GM23248 (cell line): ENCODE measurements around the gene ABCA8. TPM values are rescaled to one million over a fixed set of nuclear protein-coding genes. Genes with fewer than 3 reads are reported as not detected.

Experiments
- DNase-seq: peaks from one replicate; pipeline ENCODE4 v3.0.0-alpha.2; 2015
- H2AFZ ChIP-seq: fragments of 200-600 bp; sonication (generic); 2 replicates; pipeline ENCODE4 v1.6.1; 2016; ENCODE audit warnings: antibody characterized with exemption
- H3F3A ChIP-seq: fragments of 200-600 bp; sonication (generic); 2 replicates; pipeline ENCODE4 v1.6.1; 2016; ENCODE audit warnings: mild to moderate bottlenecking, antibody characterized with exemption, mixed run types; ENCODE audit not compliant: insufficient read depth
- H3K27ac ChIP-seq: fragments of 200-600 bp; sonication (generic); 2 replicates; pipeline ENCODE4 v1.5.1; 2016; ENCODE audit warnings: mild to moderate bottlenecking
- H3K27me3 ChIP-seq: fragments of 200-600 bp; sonication (generic); replicated peaks from 2 replicates; pipeline ENCODE4 v1.6.1; 2016; ENCODE audit warnings: mild to moderate bottlenecking; ENCODE audit not compliant: insufficient read depth
- H3K36me3 ChIP-seq: fragments of 200-600 bp; sonication (generic); 2 replicates; pipeline ENCODE4 v1.6.1; 2016; ENCODE audit warnings: low read depth, mild to moderate bottlenecking
- H3K4me1 ChIP-seq: fragments of 200-600 bp; sonication (generic); 2 replicates; pipeline ENCODE4 v1.6.1; 2016; ENCODE audit warnings: mild to moderate bottlenecking; ENCODE audit not compliant: insufficient read depth
- H3K4me2 ChIP-seq: fragments of 200-600 bp; sonication (generic); one replicate; pipeline ENCODE4 v1.6.1; 2016; ENCODE audit warnings: mild to moderate bottlenecking; ENCODE audit not compliant: unreplicated experiment
- H3K4me3 ChIP-seq: fragments of 200-600 bp; sonication (generic); 2 replicates; pipeline ENCODE4 v1.5.1; 2016; ENCODE audit warnings: mild to moderate bottlenecking
- H3K79me2 ChIP-seq: fragments of 200-600 bp; sonication (generic); 2 replicates; pipeline ENCODE4 v1.6.1; 2016; ENCODE audit warnings: mild to moderate bottlenecking; ENCODE audit not compliant: insufficient read depth
- H3K9ac ChIP-seq: fragments of 200-600 bp; sonication (generic); 2 replicates; pipeline ENCODE4 v1.6.1; 2016; ENCODE audit warnings: mild to moderate bottlenecking
- H3K9me2 ChIP-seq: fragments of 200-600 bp; sonication (generic); 2 replicates; pipeline ENCODE4 v1.6.1; 2016; ENCODE audit warnings: mixed run types, mild to moderate bottlenecking, moderate library complexity; ENCODE audit not compliant: insufficient read depth
- H3K9me3 ChIP-seq: fragments of 200-600 bp; sonication (generic); one replicate; pipeline ENCODE4 v1.6.1; 2017; ENCODE audit warnings: low read depth
- H4K20me1 ChIP-seq: fragments of 200-600 bp; sonication (generic); 2 replicates; pipeline ENCODE4 v1.6.0; 2016; ENCODE audit not compliant: insufficient read depth
- EZH2 ChIP-seq: fragments of 200-600 bp; sonication (generic); IDR thresholded peaks from 2 replicates; pipeline ENCODE4 v1.6.1; 2018; ENCODE audit warnings: antibody characterized with exemption, mild to moderate bottlenecking; ENCODE audit not compliant: insufficient read depth, poor library complexity, severe bottlenecking
- EZH2phosphoT487 ChIP-seq: fragments of 200-600 bp; sonication (generic); IDR thresholded peaks from 2 replicates; pipeline ENCODE4 v1.6.1; 2018; ENCODE audit warnings: antibody characterized with exemption, moderate library complexity, mild to moderate bottlenecking, low read depth; ENCODE audit not compliant: insufficient read depth
- WGBS, 2 experiments: methylation state at CpG; one replicate each; pipeline ENCODE4 v1.1.6; 2015 to 2017; ENCODE audit warnings: low lambda C conversion rate in 2 of 2, low coverage in 1 of 2; ENCODE audit errors: missing lambda C conversion rate in 2 of 2; 5-methylcytosine and 5-hydroxymethylcytosine counted together
- in situ Hi-C: fragments of 300-500 bp; cut with MboI; formaldehyde crosslinking; loops from 2 replicates; pipeline ENCODE4 v1.15.0; 2020
- polyA plus RNA-seq: library from polyadenylated mRNA; unstranded; fragments of >200 nt; fragmentation: Nextera tagmentation; extraction: Ambion mirVana; gene quantifications from 2 replicates; pipeline ENCODE4 v1.2.1, GENCODE V29; 2016
- total RNA-seq: library from RNA; depleted of rRNA; stranded (reverse); fragments of >200 nt; shearing (Covaris generic); gene quantifications from 2 replicates; pipeline ENCODE4 v1.2.3, GENCODE V29; 2014

The ABCA8 gene
- total and polyA plus RNA-seq, 2 experiments from 2014 or later = 4.4 to 8.0 TPM

DNA sequence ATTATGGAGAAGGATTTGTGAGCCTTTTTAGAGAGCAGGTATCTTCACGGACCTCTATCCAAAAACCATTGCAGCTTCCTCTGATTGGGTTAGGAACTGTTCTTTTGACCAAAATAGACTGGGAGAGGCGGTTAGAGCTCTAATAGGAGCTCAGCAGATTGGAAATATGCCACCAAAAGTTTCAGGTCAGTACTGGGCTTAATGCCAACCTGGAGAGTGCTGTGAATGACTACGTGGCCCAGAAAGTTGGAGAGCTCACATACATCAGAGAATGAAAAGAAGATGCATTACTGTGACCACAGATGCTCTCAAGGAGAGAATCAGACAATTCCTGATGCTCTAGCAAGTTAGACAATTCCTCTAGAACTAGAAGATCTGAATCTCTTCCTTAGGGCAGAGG lies 86.5 kb downstream of the ABCA8 start:
- no peaks in the 10 kb centered on the region for H3K27me3 ChIP-seq
- no peaks in the 10 kb centered on the region for H3F3A ChIP-seq
- DNase-seq = no peak
- H3K4me3 ChIP-seq = no peak overlapping the region
- no peaks in the 10 kb centered on the region for H3K79me2 ChIP-seq
- no peaks in the 10 kb centered on the region for H4K20me1 ChIP-seq
- H3K4me1 ChIP-seq = no peaks in the 10 kb centered on the region
- no peaks in the 10 kb centered on the region for H3K9me3 ChIP-seq
- no peak overlapping the region for H3K27ac ChIP-seq
- H3K9me2 ChIP-seq = no peaks in the 10 kb centered on the region
- H3K9ac ChIP-seq = no peak overlapping the region
- in situ Hi-C loops = no loop called here
- H3K36me3 ChIP-seq = no peaks in the 10 kb centered on the region
- TF ChIP-seq EZH2 = no peak
- TF ChIP-seq EZH2phosphoT487 = no peak
- 73 to 76% methylated on average over 3 of the region's 3 CpGs for WGBS, 2 experiments
- no peak overlapping the region for H2AFZ ChIP-seq
- H3K4me2 ChIP-seq = no peak overlapping the region

DNA sequence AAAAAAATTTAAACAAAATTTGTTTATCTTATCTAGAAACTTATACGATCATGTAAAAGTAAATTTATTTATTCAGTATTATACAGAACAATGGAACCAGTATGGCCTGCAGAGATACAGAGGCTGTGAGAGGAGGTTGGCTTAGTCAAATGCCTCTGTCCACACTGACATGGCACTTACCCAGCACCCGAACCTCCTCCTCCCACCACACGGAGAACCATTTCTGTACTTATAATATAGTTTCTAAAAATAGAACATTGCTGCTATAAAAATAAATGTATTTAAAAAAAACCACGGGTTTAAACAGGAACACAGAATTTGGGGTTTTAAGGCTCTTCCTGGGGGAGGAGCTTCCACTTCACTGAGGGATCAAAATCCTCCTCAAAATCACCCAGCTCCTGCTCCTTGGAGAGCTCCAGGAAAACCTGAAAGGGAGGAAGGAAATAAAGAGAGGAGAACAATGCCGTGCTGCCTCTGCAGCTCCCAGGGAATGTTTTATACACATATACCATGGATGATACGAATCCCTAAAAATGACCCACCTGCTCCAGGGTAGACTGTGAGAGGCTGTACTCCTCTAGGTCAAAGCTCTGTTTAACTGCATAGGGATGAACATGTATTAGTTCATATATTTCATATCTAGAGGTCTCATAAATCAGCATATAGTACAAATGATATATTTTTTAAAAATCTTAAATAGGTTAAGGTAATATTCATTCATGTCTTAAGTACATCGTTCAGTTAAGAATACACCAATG lies 87.3 kb downstream of the ABCA8 start:
- TF ChIP-seq EZH2phosphoT487 (no peak), EZH2 (no peak)
- Histone ChIP-seq H3K36me3 (no peaks in the 10 kb centered on the region), H3K4me2 (no peak overlapping the region), H3K27ac (no peak overlapping the region), H3K27me3 (no peaks in the 10 kb centered on the region), H3F3A (no peaks in the 10 kb centered on the region), H4K20me1 (no peaks in the 10 kb centered on the region), H3K4me3 (no peak overlapping the region), H3K9me2 (no peaks in the 10 kb centered on the region), H2AFZ (no peak overlapping the region), H3K4me1 (no peaks in the 10 kb centered on the region), H3K9me3 (no peaks in the 10 kb centered on the region), H3K9ac (no peak overlapping the region), H3K79me2 (no peaks in the 10 kb centered on the region)
- DNase-seq = no peak
- WGBS, 2 experiments = 67 to 75% methylated on average over 7 of the region's 7 CpGs
- in situ Hi-C loops = no loop called here

DNA sequence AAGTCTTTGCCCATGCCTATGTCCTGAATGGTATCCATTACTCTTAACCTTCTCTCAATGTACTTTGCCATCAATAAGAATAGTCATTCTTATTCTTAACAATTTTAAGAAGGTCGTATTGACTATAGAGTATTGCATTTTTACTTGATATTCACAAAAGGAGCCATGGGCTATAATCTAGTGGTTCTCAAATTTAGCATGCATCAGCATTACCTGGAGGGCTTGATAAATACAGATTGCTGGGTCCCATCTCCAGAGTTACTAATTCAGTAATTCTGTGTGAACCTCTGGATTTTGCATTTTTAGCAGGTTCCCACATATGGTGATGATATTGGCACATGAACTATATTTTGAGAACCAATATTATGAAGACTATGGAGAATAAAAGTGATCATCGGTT lies 89.6 kb downstream of the ABCA8 start:
- Histone ChIP-seq H3K27me3 (no peaks in the 10 kb centered on the region), H3K4me3 (no peak overlapping the region), H3K9me3 (no peaks in the 10 kb centered on the region), H2AFZ (no peak overlapping the region), H3K36me3 (no peaks in the 10 kb centered on the region), H3K27ac (no peak overlapping the region), H3K9ac (no peak overlapping the region), H3F3A (no peaks in the 10 kb centered on the region), H3K4me2 (no peak overlapping the region), H4K20me1 (no peaks in the 10 kb centered on the region), H3K9me2 (no peaks in the 10 kb centered on the region), H3K79me2 (no peaks in the 10 kb centered on the region), H3K4me1 (no peaks in the 10 kb centered on the region)
- 56 to 67% methylated on average over 2 of the region's 2 CpGs for WGBS, 2 experiments
- DNase-seq = no peak
- TF ChIP-seq EZH2 (no peak), EZH2phosphoT487 (no peak)
- in situ Hi-C loops = no loop called here

DNA sequence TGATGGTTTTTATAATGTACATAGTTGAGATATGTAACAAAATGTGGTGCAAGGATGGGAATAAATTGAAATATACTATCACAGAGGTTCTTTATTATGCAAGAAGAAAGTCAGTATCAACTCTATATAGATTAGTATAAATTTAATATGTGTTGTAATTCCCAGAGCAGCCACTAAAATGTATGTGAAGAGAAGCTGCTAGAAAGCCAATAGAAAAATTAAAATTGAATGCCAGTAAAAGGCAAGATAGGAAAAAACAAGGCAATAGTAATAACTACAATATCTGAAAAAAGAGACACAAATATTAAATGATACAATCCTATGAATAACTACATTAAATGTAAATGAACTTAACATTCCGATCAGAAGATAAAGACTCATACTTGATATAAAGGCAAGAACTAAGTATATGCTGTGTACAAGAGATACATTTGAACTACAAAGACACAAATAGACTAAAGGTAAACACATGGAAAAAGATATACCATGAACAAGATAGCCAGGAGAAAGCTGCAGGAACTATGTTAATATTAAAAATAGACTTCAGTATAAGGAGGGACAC lies 92.0 kb downstream of the ABCA8 start:
- Histone ChIP-seq H3K9me3 (no peaks in the 10 kb centered on the region), H3K4me3 (no peak overlapping the region), H3K4me1 (no peaks in the 10 kb centered on the region), H2AFZ (no peak overlapping the region), H3K4me2 (no peak overlapping the region), H3K79me2 (no peaks in the 10 kb centered on the region), H4K20me1 (no peaks in the 10 kb centered on the region), H3K36me3 (no peaks in the 10 kb centered on the region), H3K9ac (no peak overlapping the region), H3K9me2 (no peaks in the 10 kb centered on the region), H3K27me3 (no peaks in the 10 kb centered on the region), H3F3A (no peaks in the 10 kb centered on the region), H3K27ac (no peak overlapping the region)
- in situ Hi-C loops = no loop called here
- no peak for TF ChIP-seq EZH2phosphoT487
- no peak for TF ChIP-seq EZH2
- 85 to 97% methylated on average over 1 of the region's 1 CpG for whole genome bisulfite sequencing, 2 experiments
- no peak for DNase-seq
